GM23338 (cell line): Measurements from ENCODE around the gene DAAM1. TPM values are rescaled to one million over a fixed set of nuclear protein-coding genes. Genes with fewer than 3 reads are reported as not detected.

Experiments
- ATAC-seq: fragments of 200-7000 bp; cut with Tn5 transposase; 3 replicates; pipeline ENCODE4 v1.9.1; 2020
- DNase-seq: peaks from one replicate; pipeline ENCODE4 v3.0.0-alpha.2; 2015; ENCODE audit warnings: low spot score
- H2AFZ ChIP-seq: fragments of 200-600 bp; sonication (generic); 2 replicates; pipeline ENCODE4 v1.8.0; 2016; ENCODE audit warnings: antibody characterized with exemption, mild to moderate bottlenecking, moderate library complexity
- H3F3A ChIP-seq: fragments of 200-600 bp; sonication (generic); replicated peaks from 2 replicates; pipeline ENCODE4 v1.8.0; 2017; ENCODE audit warnings: antibody characterized with exemption, mixed run types, low read depth
- H3K27ac ChIP-seq: fragments of 200-600 bp; sonication (generic); 2 replicates; pipeline ENCODE4 v1.6.1; 2016; ENCODE audit warnings: low read depth
- H3K27me3 ChIP-seq: fragments of 200-600 bp; sonication (generic); 2 replicates; pipeline ENCODE4 v1.8.0; 2016; ENCODE audit warnings: mild to moderate bottlenecking, mixed run types, moderate library complexity; ENCODE audit not compliant: insufficient read depth
- H3K36me3 ChIP-seq: fragments of 200-600 bp; sonication (generic); 2 replicates; pipeline ENCODE4 v1.8.0; 2016; ENCODE audit warnings: mild to moderate bottlenecking; ENCODE audit not compliant: insufficient read depth
- H3K4me1 ChIP-seq: fragments of 200-600 bp; sonication (generic); 2 replicates; pipeline ENCODE4 v1.8.0; 2016; ENCODE audit warnings: mild to moderate bottlenecking, moderate library complexity; ENCODE audit not compliant: insufficient read depth
- H3K4me2 ChIP-seq: fragments of 200-600 bp; sonication (generic); 2 replicates; pipeline ENCODE4 v1.7.1; 2017; ENCODE audit warnings: mixed run types
- H3K4me3 ChIP-seq: fragments of 200-600 bp; sonication (generic); 2 replicates; pipeline ENCODE4 v1.6.1; 2016; ENCODE audit warnings: mixed run types
- H3K79me2 ChIP-seq: fragments of 200-600 bp; sonication (generic); replicated peaks from 2 replicates; pipeline ENCODE4 v1.8.0; 2017; ENCODE audit warnings: mild to moderate bottlenecking; ENCODE audit not compliant: insufficient read depth
- H3K9me2 ChIP-seq: fragments of 200-600 bp; sonication (generic); 2 replicates; pipeline ENCODE4 v1.8.0; 2017; ENCODE audit not compliant: insufficient read depth
- H4K20me1 ChIP-seq: fragments of 200-600 bp; sonication (generic); replicated peaks from 2 replicates; pipeline ENCODE4 v1.8.0; 2017; ENCODE audit warnings: mild to moderate bottlenecking; ENCODE audit not compliant: insufficient read depth
- H3K27ac Mint-ChIP-seq: 2 replicates; pipeline ENCODE4 v1.8.0; 2020; ENCODE audit warnings: inconsistent platforms, mild to moderate bottlenecking, moderate library complexity, mixed read lengths
- H3K27me3 Mint-ChIP-seq: 3 replicates; pipeline ENCODE4 v1.8.0; 2022; ENCODE audit warnings: low read depth, mild to moderate bottlenecking, moderate library complexity, mixed read lengths, inconsistent platforms; ENCODE audit not compliant: insufficient read depth, poor library complexity
- H3K36me3 Mint-ChIP-seq: 3 replicates; pipeline ENCODE4 v1.8.0; 2021; ENCODE audit warnings: low read depth, mild to moderate bottlenecking, inconsistent platforms, moderate library complexity, mixed read lengths
- H3K4me1 Mint-ChIP-seq: 3 replicates; pipeline ENCODE4 v1.8.0; 2020; ENCODE audit warnings: mild to moderate bottlenecking, inconsistent platforms, mixed read lengths
- H3K4me3 Mint-ChIP-seq: 3 replicates; pipeline ENCODE4 v1.8.0; 2021; ENCODE audit warnings: moderate library complexity, mild to moderate bottlenecking, inconsistent platforms, mixed read lengths
- H3K9me3 Mint-ChIP-seq: 3 replicates; pipeline ENCODE4 v1.8.0; 2020; ENCODE audit warnings: moderate library complexity, mild to moderate bottlenecking, inconsistent platforms, mixed read lengths
- CREB1 ChIP-seq: fragments of 250-450 bp; sonication (Bioruptor Pico); IDR thresholded peaks from 2 replicates; pipeline ENCODE4 v1.5.0; 2020; ENCODE audit warnings: low read depth, mild to moderate bottlenecking, moderate library complexity
- ETS1 ChIP-seq: IDR thresholded peaks from 2 replicates; pipeline ENCODE4 v1.6.1; 2016; ENCODE audit warnings: antibody characterized with exemption
- EZH2 ChIP-seq: fragments of 200-600 bp; sonication (generic); IDR thresholded peaks from one replicate; pipeline ENCODE4 v1.8.0; 2017; ENCODE audit warnings: antibody characterized with exemption, mild to moderate bottlenecking, low read depth; ENCODE audit not compliant: unreplicated experiment
- EZH2phosphoT487 ChIP-seq: fragments of 200-600 bp; sonication (generic); IDR thresholded peaks from one replicate; pipeline ENCODE4 v1.8.1; 2018; ENCODE audit warnings: antibody characterized with exemption; ENCODE audit not compliant: unreplicated experiment
- JUNB ChIP-seq: IDR thresholded peaks from one replicate; pipeline ENCODE4 v1.6.1; 2016; ENCODE audit warnings: antibody characterized with exemption; ENCODE audit not compliant: unreplicated experiment
- NANOG ChIP-seq: IDR thresholded peaks from 2 replicates; pipeline ENCODE4 v1.6.1; 2016; ENCODE audit warnings: antibody characterized with exemption, borderline replicate concordance
- POLR2AphosphoS5 ChIP-seq: IDR thresholded peaks from 2 replicates; pipeline ENCODE4 v1.6.1; 2016; ENCODE audit warnings: antibody characterized with exemption, low read depth
- REST ChIP-seq: IDR thresholded peaks from one replicate; pipeline ENCODE4 v1.6.1; 2018; ENCODE audit warnings: antibody characterized with exemption; ENCODE audit not compliant: unreplicated experiment
- STAT1 ChIP-seq: IDR thresholded peaks from one replicate; pipeline ENCODE4 v1.6.1; 2016; ENCODE audit warnings: antibody characterized with exemption; ENCODE audit not compliant: unreplicated experiment
- ZNF114 ChIP-seq: fragments of 250-450 bp; sonication (Bioruptor Pico); IDR thresholded peaks from 2 replicates; pipeline ENCODE4 v1.5.0; 2020; ENCODE audit warnings: mild to moderate bottlenecking, moderate library complexity
- ZNF331 ChIP-seq: fragments of 250-450 bp; sonication (Bioruptor Pico); IDR thresholded peaks from 2 replicates; pipeline ENCODE4 v1.5.0; 2020; ENCODE audit warnings: low read depth, mild to moderate bottlenecking, moderate library complexity
- polyA plus RNA-seq: library from polyadenylated mRNA; unstranded; fragments of >200 nt; fragmentation: Nextera tagmentation; extraction: Ambion mirVana; gene quantifications from 2 replicates; pipeline ENCODE4 v1.2.1, GENCODE V29; 2016
- total RNA-seq: library from RNA; depleted of rRNA; stranded (reverse); fragments of >200 nt; shearing (Covaris generic); gene quantifications from 2 replicates; pipeline ENCODE4 v1.2.3, GENCODE V29; 2014
- TF ChIP-seq, protein P1 (sequence below): fragments of 250-450 bp; sonication (Bioruptor Pico); IDR thresholded peaks from 2 replicates; pipeline ENCODE4 v1.5.0; 2020; ENCODE audit warnings: mild to moderate bottlenecking, moderate library complexity
- TF ChIP-seq, protein P2 (sequence below), 2 experiments: fragments of 200-600 bp in 1 of 2; sonication (generic) in 1 of 2; conservative IDR thresholded peaks; 2 replicates each; pipeline versions ENCODE4 v1.5.1 to v1.6.1; 2016 to 2017; ENCODE audit warnings: antibody characterized with exemption in 2 of 2, low read depth in 2 of 2, mild to moderate bottlenecking in 2 of 2, moderate library complexity in 1 of 2

Gene DAAM1
- total and polyA plus RNA-seq, 2 experiments from 2014 or later: 36.3 to 42.1 TPM

GRCh38 chr14:59189091-59189785 lies 771 bp downstream of the DAAM1 start:
- H3K9me2 ChIP-seq: no peaks in the 10 kb centered on the region
- Mint-ChIP-seq H3K27me3 (peaks cover 6% of the 10 kb centered on the region), H3K27ac (no peak overlapping the region), H3K9me3 (no peaks in the 10 kb centered on the region; the same call in 2 of the 3 replicates), H3K4me3 (peak overlapping the region; percentile 91), H3K4me1 (peaks cover 16% of the 10 kb centered on the region), H3K36me3 (no peaks in the 10 kb centered on the region)
- H3K4me1 ChIP-seq: peaks cover 12% of the 10 kb centered on the region
- TF ChIP-seq NANOG: no peak
- TF ChIP-seq, protein P1, sequence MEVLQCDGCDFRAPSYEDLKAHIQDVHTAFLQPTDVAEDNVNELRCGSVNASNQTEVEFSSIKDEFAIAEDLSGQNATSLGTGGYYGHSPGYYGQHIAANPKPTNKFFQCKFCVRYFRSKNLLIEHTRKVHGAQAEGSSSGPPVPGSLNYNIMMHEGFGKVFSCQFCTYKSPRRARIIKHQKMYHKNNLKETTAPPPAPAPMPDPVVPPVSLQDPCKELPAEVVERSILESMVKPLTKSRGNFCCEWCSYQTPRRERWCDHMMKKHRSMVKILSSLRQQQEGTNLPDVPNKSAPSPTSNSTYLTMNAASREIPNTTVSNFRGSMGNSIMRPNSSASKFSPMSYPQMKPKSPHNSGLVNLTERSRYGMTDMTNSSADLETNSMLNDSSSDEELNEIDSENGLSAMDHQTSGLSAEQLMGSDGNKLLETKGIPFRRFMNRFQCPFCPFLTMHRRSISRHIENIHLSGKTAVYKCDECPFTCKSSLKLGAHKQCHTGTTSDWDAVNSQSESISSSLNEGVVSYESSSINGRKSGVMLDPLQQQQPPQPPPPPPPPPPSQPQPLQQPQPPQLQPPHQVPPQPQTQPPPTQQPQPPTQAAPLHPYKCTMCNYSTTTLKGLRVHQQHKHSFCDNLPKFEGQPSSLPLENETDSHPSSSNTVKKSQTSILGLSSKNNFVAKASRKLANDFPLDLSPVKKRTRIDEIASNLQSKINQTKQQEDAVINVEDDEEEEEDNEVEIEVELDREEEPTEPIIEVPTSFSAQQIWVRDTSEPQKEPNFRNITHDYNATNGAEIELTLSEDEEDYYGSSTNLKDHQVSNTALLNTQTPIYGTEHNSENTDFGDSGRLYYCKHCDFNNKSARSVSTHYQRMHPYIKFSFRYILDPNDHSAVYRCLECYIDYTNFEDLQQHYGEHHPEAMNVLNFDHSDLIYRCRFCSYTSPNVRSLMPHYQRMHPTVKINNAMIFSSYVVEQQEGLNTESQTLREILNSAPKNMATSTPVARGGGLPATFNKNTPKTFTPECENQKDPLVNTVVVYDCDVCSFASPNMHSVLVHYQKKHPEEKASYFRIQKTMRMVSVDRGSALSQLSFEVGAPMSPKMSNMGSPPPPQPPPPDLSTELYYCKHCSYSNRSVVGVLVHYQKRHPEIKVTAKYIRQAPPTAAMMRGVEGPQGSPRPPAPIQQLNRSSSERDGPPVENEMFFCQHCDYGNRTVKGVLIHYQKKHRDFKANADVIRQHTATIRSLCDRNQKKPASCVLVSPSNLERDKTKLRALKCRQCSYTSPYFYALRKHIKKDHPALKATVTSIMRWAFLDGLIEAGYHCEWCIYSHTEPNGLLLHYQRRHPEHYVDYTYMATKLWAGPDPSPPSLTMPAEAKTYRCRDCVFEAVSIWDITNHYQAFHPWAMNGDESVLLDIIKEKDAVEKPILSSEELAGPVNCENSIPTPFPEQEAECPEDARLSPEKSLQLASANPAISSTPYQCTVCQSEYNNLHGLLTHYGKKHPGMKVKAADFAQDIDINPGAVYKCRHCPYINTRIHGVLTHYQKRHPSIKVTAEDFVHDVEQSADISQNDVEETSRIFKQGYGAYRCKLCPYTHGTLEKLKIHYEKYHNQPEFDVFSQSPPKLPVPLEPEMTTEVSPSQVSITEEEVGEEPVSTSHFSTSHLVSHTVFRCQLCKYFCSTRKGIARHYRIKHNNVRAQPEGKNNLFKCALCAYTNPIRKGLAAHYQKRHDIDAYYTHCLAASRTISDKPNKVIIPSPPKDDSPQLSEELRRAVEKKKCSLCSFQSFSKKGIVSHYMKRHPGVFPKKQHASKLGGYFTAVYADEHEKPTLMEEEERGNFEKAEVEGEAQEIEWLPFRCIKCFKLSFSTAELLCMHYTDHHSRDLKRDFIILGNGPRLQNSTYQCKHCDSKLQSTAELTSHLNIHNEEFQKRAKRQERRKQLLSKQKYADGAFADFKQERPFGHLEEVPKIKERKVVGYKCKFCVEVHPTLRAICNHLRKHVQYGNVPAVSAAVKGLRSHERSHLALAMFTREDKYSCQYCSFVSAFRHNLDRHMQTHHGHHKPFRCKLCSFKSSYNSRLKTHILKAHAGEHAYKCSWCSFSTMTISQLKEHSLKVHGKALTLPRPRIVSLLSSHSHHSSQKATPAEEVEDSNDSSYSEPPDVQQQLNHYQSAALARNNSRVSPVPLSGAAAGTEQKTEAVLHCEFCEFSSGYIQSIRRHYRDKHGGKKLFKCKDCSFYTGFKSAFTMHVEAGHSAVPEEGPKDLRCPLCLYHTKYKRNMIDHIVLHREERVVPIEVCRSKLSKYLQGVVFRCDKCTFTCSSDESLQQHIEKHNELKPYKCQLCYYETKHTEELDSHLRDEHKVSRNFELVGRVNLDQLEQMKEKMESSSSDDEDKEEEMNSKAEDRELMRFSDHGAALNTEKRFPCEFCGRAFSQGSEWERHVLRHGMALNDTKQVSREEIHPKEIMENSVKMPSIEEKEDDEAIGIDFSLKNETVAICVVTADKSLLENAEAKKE (CRISPR knock-in tag): no peak
- no peak for TF ChIP-seq ZNF331 (CRISPR knock-in tag)
- no peak for TF ChIP-seq CREB1 (CRISPR knock-in tag)
- TF ChIP-seq EZH2phosphoT487: no peak
- TF ChIP-seq ZNF114 (CRISPR knock-in tag): no peak
- no peak for TF ChIP-seq STAT1
- TF ChIP-seq REST: no peak
- TF ChIP-seq, protein P2, sequence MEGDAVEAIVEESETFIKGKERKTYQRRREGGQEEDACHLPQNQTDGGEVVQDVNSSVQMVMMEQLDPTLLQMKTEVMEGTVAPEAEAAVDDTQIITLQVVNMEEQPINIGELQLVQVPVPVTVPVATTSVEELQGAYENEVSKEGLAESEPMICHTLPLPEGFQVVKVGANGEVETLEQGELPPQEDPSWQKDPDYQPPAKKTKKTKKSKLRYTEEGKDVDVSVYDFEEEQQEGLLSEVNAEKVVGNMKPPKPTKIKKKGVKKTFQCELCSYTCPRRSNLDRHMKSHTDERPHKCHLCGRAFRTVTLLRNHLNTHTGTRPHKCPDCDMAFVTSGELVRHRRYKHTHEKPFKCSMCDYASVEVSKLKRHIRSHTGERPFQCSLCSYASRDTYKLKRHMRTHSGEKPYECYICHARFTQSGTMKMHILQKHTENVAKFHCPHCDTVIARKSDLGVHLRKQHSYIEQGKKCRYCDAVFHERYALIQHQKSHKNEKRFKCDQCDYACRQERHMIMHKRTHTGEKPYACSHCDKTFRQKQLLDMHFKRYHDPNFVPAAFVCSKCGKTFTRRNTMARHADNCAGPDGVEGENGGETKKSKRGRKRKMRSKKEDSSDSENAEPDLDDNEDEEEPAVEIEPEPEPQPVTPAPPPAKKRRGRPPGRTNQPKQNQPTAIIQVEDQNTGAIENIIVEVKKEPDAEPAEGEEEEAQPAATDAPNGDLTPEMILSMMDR (conservative IDR thresholded peaks at IDR 0.05; ENCODE audit: low read depth in 2 of 2): no peak
- TF ChIP-seq JUNB: no peak
- no peak for TF ChIP-seq ETS1
- no peak for TF ChIP-seq EZH2
- TF ChIP-seq POLR2AphosphoS5: no peak
- no peaks in the 10 kb centered on the region for H4K20me1 ChIP-seq
- H3K27me3 ChIP-seq: peaks cover 24% of the 10 kb centered on the region
- H3K27ac ChIP-seq: no peak overlapping the region
- H3K79me2 ChIP-seq: peaks cover 36% of the 10 kb centered on the region
- H3K4me3 ChIP-seq: peak overlapping the region; percentile 95
- H2AFZ ChIP-seq: peak overlapping the region; percentile 97
- H3K4me2 ChIP-seq: peak overlapping the region; percentile 86
- peak; percentile 13 for ATAC-seq
- DNase-seq: peak; percentile 42
- H3F3A ChIP-seq: no peaks in the 10 kb centered on the region
- no peaks in the 10 kb centered on the region for H3K36me3 ChIP-seq
